Measurements from ENCODE around the gene SNX20. TPM values are rescaled to one million over a fixed set of nuclear protein-coding genes. Genes with fewer than 3 reads are reported as not detected.

Gene SNX20
- total RNA-seq, 4 donors from 2014 or later = 0.20 to 4.3 (median 2.6) TPM

GRCh38 chr16:50694206-50694605 lies 13.1 kb upstream of the SNX20 start:
- intact Hi-C loops (cut with DNase I; ENCODE audit: low total_unique reads) = no loop called here
- Histone ChIP-seq H3K27me3 (no peaks in the 10 kb centered on the region), H3K9me3 (no peaks in the 10 kb centered on the region), H3K36me3 (no peaks in the 10 kb centered on the region), H3K4me3 (no peak overlapping the region), H3K27ac (peak overlapping the region in 2 of 4 donors; percentile 4 to 45), H3K4me1 (peaks cover 11 to 29% (median 21%) of the 10 kb centered on the region in 4 donors)
- 100% methylated on average over 2 of the region's 2 CpGs; no CpG with 5 or more reads in 1 of the 2 donors for WGBS, 2 donors (ENCODE audit: low coverage in 1 of 2)
- in situ Hi-C loops (cut with MboI; ENCODE audit: low pct_ligation_motif_present in 1 of 4, low pct_unique_long_range_greater_than_20kb in 1 of 4, low sequenced_read_pairs in 3 of 4) = no loop called here
- no peak for DNase-seq
- no peak for TF ChIP-seq EP300 (IDR thresholded peaks at IDR 0.05; ENCODE audit: low read depth)
- TF ChIP-seq POLR2AphosphoS5 (IDR thresholded peaks at IDR 0.05) = no peak
- TF ChIP-seq POLR2A (IDR thresholded peaks at IDR 0.05) = no peak
- no peak for TF ChIP-seq CTCF (IDR thresholded peaks at IDR 0.05)

GRCh38 chr16:50692999-50693781 lies 12.1 kb upstream of the SNX20 start, which contains the start of gene NOD2:
Gene NOD2 (plus strand): TSS chr16:50693606. CDS start chr16:50699496, 5,890 bp downstream.
- H3K27ac ChIP-seq = peak within 1 kb of the TSS; percentile 4 to 45 (median 22)
- DNase-seq = no peak
- H3K36me3 ChIP-seq = no peaks in the 10 kb centered on the region
- H3K4me3 ChIP-seq = peak within 1 kb of the TSS; percentile 1 to 52 (median 33)
- TF ChIP-seq POLR2AphosphoS5 (IDR thresholded peaks at IDR 0.05) = no peak
- TF ChIP-seq EP300 (IDR thresholded peaks at IDR 0.05; ENCODE audit: low read depth) = no peak
- TF ChIP-seq POLR2A (IDR thresholded peaks at IDR 0.05) = no peak
- TF ChIP-seq CTCF (IDR thresholded peaks at IDR 0.05) = no peak
- H3K9me3 ChIP-seq = no peaks in the 10 kb centered on the region
- peaks cover 11 to 29% (median 21%) of the 10 kb centered on the region in 4 donors for H3K4me1 ChIP-seq
- in situ Hi-C loops (cut with MboI; ENCODE audit: low pct_ligation_motif_present in 1 of 4, low pct_unique_long_range_greater_than_20kb in 1 of 4, low sequenced_read_pairs in 3 of 4) = no loop called here
- no peaks in the 10 kb centered on the region for H3K27me3 ChIP-seq
- 34 to 57% methylated on average over 3 to 23 of the region's 56 CpGs for WGBS, 2 donors (ENCODE audit: low coverage in 1 of 2)
- intact Hi-C loops (cut with DNase I; ENCODE audit: low total_unique reads) = no loop called here

GRCh38 chr16:50692644-50692998 lies 11.5 kb upstream of the SNX20 start:
- no peak overlapping the region for H3K4me3 ChIP-seq
- intact Hi-C loops (cut with DNase I; ENCODE audit: low total_unique reads) (no loop called here), in situ Hi-C loops (cut with MboI; ENCODE audit: low pct_ligation_motif_present in 1 of 4, low pct_unique_long_range_greater_than_20kb in 1 of 4, low sequenced_read_pairs in 3 of 4) (no loop called here)
- no peak for DNase-seq
- TF ChIP-seq POLR2AphosphoS5 (IDR thresholded peaks at IDR 0.05) = no peak
- TF ChIP-seq POLR2A (IDR thresholded peaks at IDR 0.05) = no peak
- no peak for TF ChIP-seq CTCF (IDR thresholded peaks at IDR 0.05)
- no peak for TF ChIP-seq EP300 (IDR thresholded peaks at IDR 0.05; ENCODE audit: low read depth)
- no peak overlapping the region for H3K27ac ChIP-seq
- no peaks in the 10 kb centered on the region for H3K27me3 ChIP-seq
- no peaks in the 10 kb centered on the region for H3K9me3 ChIP-seq
- WGBS, 2 donors (ENCODE audit: low coverage in 1 of 2) = 81% methylated on average over 4 of the region's 4 CpGs
- H3K36me3 ChIP-seq = no peaks in the 10 kb centered on the region
- peaks cover 10 to 26% (median 20%) of the 10 kb centered on the region in 4 donors for H3K4me1 ChIP-seq

- intact Hi-C loops (cut with DNase I; ENCODE audit: low total_unique reads) = no loop called here
- 94 to 98% methylated on average over 2 of the region's 2 CpGs for WGBS, 2 donors (ENCODE audit: low coverage in 1 of 2)
These were observed 9.1 kb upstream of the SNX20 start for GRCh38 chr16:50690177-50690576.

More at GRCh38 chr16:50690177-50690576, 9.1 kb upstream of the SNX20 start:
- Histone ChIP-seq H3K27me3 (no peaks in the 10 kb centered on the region), H3K4me3 (no peak overlapping the region), H3K9me3 (no peaks in the 10 kb centered on the region), H3K4me1 (peaks cover 0 to 6% (median 4%) of the 10 kb centered on the region in 4 donors), H3K36me3 (no peaks in the 10 kb centered on the region), H3K27ac (no peak overlapping the region)
- in situ Hi-C loops (cut with MboI; ENCODE audit: low pct_ligation_motif_present in 1 of 4, low pct_unique_long_range_greater_than_20kb in 1 of 4, low sequenced_read_pairs in 3 of 4) = no loop called here
- no peak for TF ChIP-seq POLR2AphosphoS5 (IDR thresholded peaks at IDR 0.05)
- TF ChIP-seq CTCF (IDR thresholded peaks at IDR 0.05) = no peak
- TF ChIP-seq EP300 (IDR thresholded peaks at IDR 0.05; ENCODE audit: low read depth) = no peak
- TF ChIP-seq POLR2A (IDR thresholded peaks at IDR 0.05) = no peak
- no peak for DNase-seq

Data from transverse colon (tissue), 4 donors.